GM12874 (cell line): Measurements from ENCODE around the gene MMP11.

Source experiments
- CTCF ChIP-seq: IDR thresholded peaks from 2 replicates; pipeline ENCODE4 v1.5.1; 2011; ENCODE audit warnings: low read depth, mild to moderate bottlenecking, control low read depth, low read length, moderate library complexity; ENCODE audit not compliant: insufficient read depth

The MMP11 gene

DNA sequence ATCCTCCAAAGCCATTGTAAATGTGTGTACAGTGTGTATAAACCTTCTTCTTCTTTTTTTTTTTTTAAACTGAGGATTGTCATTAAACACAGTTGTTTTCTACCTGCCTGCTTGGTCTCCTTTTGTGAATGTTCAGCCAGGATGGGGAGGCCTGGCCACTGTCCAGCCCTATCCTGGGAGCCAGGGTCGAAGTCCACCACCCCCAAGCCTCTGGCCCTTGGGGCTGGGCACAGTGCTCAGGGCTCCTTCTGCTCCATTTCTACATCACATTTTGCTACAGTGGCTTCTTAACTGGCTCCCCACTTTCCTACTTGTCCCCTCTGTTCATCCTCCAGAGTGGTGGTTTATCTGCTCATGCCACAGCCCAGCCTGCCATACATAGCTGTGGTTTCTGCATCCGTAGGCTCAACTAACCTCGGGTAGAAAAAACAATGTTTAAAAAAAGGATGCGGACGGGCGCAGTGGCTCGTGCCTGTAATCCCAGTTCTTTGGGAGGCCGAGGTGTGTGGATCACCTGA is 11.6 kb downstream of the MMP11 start:
- TF ChIP-seq CTCF = no peak

DNA sequence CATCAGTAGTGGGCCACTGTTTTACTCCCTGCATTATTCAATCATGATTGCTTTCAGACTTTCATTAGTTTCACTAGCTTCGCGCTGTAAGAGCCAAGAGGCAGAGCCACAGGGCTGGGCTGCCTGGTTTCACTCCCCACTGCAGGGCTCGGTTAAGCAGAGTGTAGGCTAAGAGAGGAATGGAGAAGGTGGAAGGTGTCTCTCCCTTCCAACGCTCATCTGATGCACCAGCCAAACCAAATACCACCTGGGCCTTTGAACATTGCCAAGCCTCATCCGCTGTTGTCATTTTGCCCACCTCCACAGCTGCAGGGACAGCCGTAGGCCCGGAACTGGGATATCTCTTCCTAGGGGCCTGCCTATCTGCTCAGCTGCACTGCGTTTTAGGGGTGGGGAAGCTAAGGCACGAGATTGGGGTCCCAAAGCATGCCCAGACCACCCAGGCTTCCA is 13.6 kb downstream of the MMP11 start:
- no peak for TF ChIP-seq CTCF

DNA sequence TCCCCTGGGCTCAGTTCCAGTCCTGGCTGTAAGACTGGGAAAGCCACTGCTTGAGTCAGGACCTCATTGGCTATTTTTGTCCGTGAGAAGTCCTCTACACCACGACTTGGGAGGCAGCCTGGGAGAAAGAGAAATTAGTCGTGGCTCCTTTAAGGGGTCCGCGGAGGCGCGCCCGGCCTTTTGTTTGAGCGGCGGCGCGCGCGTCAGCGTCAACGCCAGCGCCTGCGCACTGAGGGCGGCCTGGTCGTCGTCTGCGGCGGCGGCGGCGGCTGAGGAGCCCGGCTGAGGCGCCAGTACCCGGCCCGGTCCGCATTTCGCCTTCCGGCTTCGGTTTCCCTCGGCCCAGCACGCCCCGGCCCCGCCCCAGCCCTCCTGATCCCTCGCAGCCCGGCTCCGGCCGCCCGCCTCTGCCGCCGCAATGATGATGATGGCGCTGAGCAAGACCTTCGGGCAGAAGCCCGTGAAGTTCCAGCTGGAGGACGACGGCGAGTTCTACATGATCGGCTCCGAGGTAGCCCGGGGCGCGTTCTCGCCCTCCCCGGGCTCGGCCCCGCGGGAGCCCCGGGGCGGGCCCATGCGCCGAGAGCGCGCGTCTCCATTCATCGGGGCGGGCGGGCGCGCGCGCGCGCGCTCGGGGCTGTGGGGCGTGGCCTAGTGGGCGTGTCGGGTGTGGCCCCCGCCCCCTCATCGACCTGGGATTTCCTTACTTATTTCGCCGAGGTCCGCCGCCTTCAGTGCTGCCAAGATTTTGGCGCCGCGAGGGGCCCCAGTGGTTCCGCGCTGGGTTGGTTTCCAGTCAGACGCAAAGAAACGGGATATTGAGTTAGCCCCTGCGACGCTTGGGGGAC is 14.3 kb downstream of the MMP11 start, which contains the start of gene SMARCB1:
Gene SMARCB1, plus strand, starts transcription at position 215 of the 848 bp plus-strand sequence. Its CDS starts 204 bp downstream, at position 419.
- no peak for TF ChIP-seq CTCF

- no peak for TF ChIP-seq CTCF
Measured at GRCh38 chr22:23787600-23787896, 14.9 kb downstream of the MMP11 start.

GRCh38 chr22:23787910-23788309 is 15.3 kb downstream of the MMP11 start:
- TF ChIP-seq CTCF = no peak

- no peak for TF ChIP-seq CTCF
Measured at GRCh38 chr22:23789121-23789520, 16.5 kb downstream of the MMP11 start.

DNA sequence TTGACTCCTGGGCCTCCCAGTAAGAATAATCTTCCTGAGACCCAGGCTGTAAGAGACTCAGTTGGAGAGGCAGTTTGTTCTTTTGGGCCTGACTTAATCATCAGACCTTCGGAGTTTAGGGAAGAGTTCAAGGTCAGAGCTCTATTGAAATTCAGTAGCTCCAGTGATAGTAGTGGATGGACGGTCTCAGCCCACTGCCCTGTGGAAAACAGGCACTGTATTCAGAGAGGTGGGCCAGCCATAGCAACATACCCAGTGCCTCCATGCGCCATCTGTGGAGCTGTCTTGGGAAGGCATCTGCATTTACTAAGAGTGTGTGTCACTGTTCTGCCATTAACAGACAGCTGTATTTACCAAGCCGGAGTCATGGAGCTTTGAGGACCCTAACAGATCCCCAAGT is 17.0 kb downstream of the MMP11 start:
- no peak for TF ChIP-seq CTCF
